Ishikawa (cell line): Measurements from ENCODE around the gene SRXN1.

Experiments used
- CEBPB ChIP-seq: IDR thresholded peaks from 2 replicates; pipeline ENCODE4 v1.6.1; 2012
- YY1 ChIP-seq: IDR thresholded peaks from 2 replicates; pipeline ENCODE4 v1.6.1; 2012; ENCODE audit warnings: low read depth
- TF ChIP-seq, protein P1 (sequence below): IDR thresholded peaks from 2 replicates; pipeline ENCODE4 v1.6.1; 2012; ENCODE audit warnings: low read depth, mild to moderate bottlenecking

DNA sequence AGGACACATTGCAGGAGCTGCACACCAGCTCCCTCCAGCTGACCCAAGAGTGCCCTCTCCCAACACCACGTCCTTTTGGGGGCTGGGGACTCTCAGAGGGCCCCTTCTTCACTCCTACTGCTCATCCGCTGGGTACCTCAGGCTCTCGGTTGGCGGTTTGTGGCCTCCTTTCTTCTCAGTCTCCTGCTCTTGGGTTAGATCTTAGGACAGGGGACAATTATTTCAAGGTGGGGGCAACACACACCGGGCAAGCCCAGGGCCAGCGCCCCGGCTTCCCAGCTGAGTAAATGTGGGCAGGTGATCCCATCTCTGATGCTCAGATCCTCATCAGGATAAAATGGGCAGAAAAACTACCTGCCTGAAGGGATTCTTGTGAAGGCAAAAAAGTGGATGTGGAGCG lies 44.0 kb downstream of the SRXN1 start:
- TF ChIP-seq, protein P1, sequence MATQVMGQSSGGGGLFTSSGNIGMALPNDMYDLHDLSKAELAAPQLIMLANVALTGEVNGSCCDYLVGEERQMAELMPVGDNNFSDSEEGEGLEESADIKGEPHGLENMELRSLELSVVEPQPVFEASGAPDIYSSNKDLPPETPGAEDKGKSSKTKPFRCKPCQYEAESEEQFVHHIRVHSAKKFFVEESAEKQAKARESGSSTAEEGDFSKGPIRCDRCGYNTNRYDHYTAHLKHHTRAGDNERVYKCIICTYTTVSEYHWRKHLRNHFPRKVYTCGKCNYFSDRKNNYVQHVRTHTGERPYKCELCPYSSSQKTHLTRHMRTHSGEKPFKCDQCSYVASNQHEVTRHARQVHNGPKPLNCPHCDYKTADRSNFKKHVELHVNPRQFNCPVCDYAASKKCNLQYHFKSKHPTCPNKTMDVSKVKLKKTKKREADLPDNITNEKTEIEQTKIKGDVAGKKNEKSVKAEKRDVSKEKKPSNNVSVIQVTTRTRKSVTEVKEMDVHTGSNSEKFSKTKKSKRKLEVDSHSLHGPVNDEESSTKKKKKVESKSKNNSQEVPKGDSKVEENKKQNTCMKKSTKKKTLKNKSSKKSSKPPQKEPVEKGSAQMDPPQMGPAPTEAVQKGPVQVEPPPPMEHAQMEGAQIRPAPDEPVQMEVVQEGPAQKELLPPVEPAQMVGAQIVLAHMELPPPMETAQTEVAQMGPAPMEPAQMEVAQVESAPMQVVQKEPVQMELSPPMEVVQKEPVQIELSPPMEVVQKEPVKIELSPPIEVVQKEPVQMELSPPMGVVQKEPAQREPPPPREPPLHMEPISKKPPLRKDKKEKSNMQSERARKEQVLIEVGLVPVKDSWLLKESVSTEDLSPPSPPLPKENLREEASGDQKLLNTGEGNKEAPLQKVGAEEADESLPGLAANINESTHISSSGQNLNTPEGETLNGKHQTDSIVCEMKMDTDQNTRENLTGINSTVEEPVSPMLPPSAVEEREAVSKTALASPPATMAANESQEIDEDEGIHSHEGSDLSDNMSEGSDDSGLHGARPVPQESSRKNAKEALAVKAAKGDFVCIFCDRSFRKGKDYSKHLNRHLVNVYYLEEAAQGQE, result no peak
- TF ChIP-seq YY1 (no peak), CEBPB (no peak)
